ENCODE data around the gene SBDS. TPM values are rescaled to one million over a fixed set of nuclear protein-coding genes. Genes with fewer than 3 reads are reported as not detected.
A peak's percentile ranks its signal among the peaks of the same experiment; 100 is the strongest.
"Not testable (repeated sequence)": the region's sequence is repeated elsewhere in the genome, so short reads cannot be mapped to it uniquely, and the experiment has no call there.

Gene SBDS
- total RNA-seq, 1 donor from 2014 or later, result 210 TPM

GRCh38 chr7:67004145-67004544 is 8.8 kb upstream of the SBDS start:
- ATAC-seq; DNase-seq (ENCODE audit: missing footprints); intact Hi-C loops (cut with DNase I): not testable (repeated sequence)

- DNase-seq (ENCODE audit: missing footprints); intact Hi-C loops (cut with DNase I); ATAC-seq: not testable (repeated sequence)
Observed at GRCh38 chr7:67000601-67001258, 5.3 kb upstream of the SBDS start.

- DNase-seq (ENCODE audit: missing footprints), result peak; percentile 98
- intact Hi-C loops (cut with DNase I), result loop anchor here (5.0 kb wide), 1 partner anchor 154 kb away; no protein-coding TSS in a partner anchor
- peak; percentile 95 for ATAC-seq
Observed at GRCh38 chr7:66996444-66997191, 1.2 kb upstream of the SBDS start, which contains the start of gene TYW1. TSS of gene TYW1 (plus strand) at chr7:66996833. CDS start at chr7:66996979, 146 bp downstream.

GRCh38 chr7:66994691-66995049 is 716 bp downstream of the SBDS start:
- ATAC-seq, result peak; percentile 74
- intact Hi-C loops (cut with DNase I), result loop anchor here (2.0 to 5.0 kb wide), 2 partner anchors 74 to 152 kb away; partner anchors contain the start of gene TMEM248
- DNase-seq (ENCODE audit: missing footprints), result peak; percentile 77

- not testable (repeated sequence) for DNase-seq (ENCODE audit: missing footprints); ATAC-seq
- intact Hi-C loops (cut with DNase I), result loop anchor here (2.0 kb wide), 1 partner anchor 73 kb away; the partner anchor contains the start of gene TMEM248
Observed at GRCh38 chr7:66994051-66994450, 1.3 kb downstream of the SBDS start.

GRCh38 chr7:66989552-66989951 is 5.8 kb downstream of the SBDS start:
- ATAC-seq; intact Hi-C loops (cut with DNase I); DNase-seq (ENCODE audit: missing footprints): not testable (repeated sequence)

GRCh38 chr7:66980336-66980735 is 15.1 kb downstream of the SBDS start:
- ATAC-seq; DNase-seq (ENCODE audit: missing footprints); intact Hi-C loops (cut with DNase I): not testable (repeated sequence)

- ATAC-seq; DNase-seq (ENCODE audit: missing footprints); intact Hi-C loops (cut with DNase I): not testable (repeated sequence)
Observed at GRCh38 chr7:66979013-66979412, 16.4 kb downstream of the SBDS start.

- intact Hi-C loops (cut with DNase I); DNase-seq (ENCODE audit: missing footprints); ATAC-seq: not testable (repeated sequence)
Observed at GRCh38 chr7:66978312-66978711, 17.1 kb downstream of the SBDS start.

GRCh38 chr7:66974986-66975590 is 20.3 kb downstream of the SBDS start:
- no peak for DNase-seq (ENCODE audit: missing footprints)
- ATAC-seq, result no peak
- intact Hi-C loops (cut with DNase I), result no loop called here

GRCh38 chr7:66970310-66970709 is 25.1 kb downstream of the SBDS start:
- intact Hi-C loops (cut with DNase I), result no loop called here
- DNase-seq (ENCODE audit: missing footprints) (no peak), ATAC-seq (no peak)

GRCh38 chr7:66969001-66969400 is 26.4 kb downstream of the SBDS start:
- ATAC-seq; intact Hi-C loops (cut with DNase I); DNase-seq (ENCODE audit: missing footprints): not testable (repeated sequence)

- intact Hi-C loops (cut with DNase I), result no loop called here
- DNase-seq (ENCODE audit: missing footprints) (no peak), ATAC-seq (no peak)
Observed at GRCh38 chr7:66967029-66967428, 28.4 kb downstream of the SBDS start.

GRCh38 chr7:66964411-66964810 is 31.0 kb downstream of the SBDS start:
- intact Hi-C loops (cut with DNase I), result no loop called here
- no peak for ATAC-seq
- DNase-seq (ENCODE audit: missing footprints), result no peak

GRCh38 chr7:66961096-66961495 is 34.3 kb downstream of the SBDS start:
- intact Hi-C loops (cut with DNase I), result no loop called here
- DNase-seq (ENCODE audit: missing footprints), result no peak
- no peak for ATAC-seq

GRCh38 chr7:66960192-66960591 is 35.2 kb downstream of the SBDS start:
- DNase-seq (ENCODE audit: missing footprints) (no peak), ATAC-seq (no peak)
- intact Hi-C loops (cut with DNase I), result no loop called here

- DNase-seq (ENCODE audit: missing footprints), result no peak
- ATAC-seq, result no peak
- intact Hi-C loops (cut with DNase I), result no loop called here
Observed at GRCh38 chr7:66958538-66959350, 36.6 kb downstream of the SBDS start.

- ATAC-seq, result no peak
- DNase-seq (ENCODE audit: missing footprints), result no peak
Observed at GRCh38 chr7:66957595-66958290, 37.6 kb downstream of the SBDS start.

More at GRCh38 chr7:66957595-66958290, 37.6 kb downstream of the SBDS start:
- intact Hi-C loops (cut with DNase I), result no loop called here

All from Right ventricle myocardium inferior (tissue), 1 donor.